NCI-H2107 (cell line): ENCODE results near the gene HSPB9.

Experiments
- DNase-seq: peaks from one replicate; lab custom pipeline; 2025; lab: John Stamatoyannopoulos, UW

Gene HSPB9

GRCh38 chr17:42122371-42123303 is at the start of gene HSPB9:
Gene HSPB9, plus strand, starts transcription at chr17:42122804. Its CDS starts 47 bp downstream, at chr17:42122851.
- DNase-seq, result no peak

GRCh38 chr17:42075789-42076188 is 46.8 kb upstream of the HSPB9 start:
- DNase-seq, result no peak

GRCh38 chr17:42076797-42077559 is 45.6 kb upstream of the HSPB9 start:
- DNase-seq, result no peak

GRCh38 chr17:42077755-42078154 is 44.8 kb upstream of the HSPB9 start:
- no peak for DNase-seq

- no peak for DNase-seq
Observed at GRCh38 chr17:42078396-42079043, 44.1 kb upstream of the HSPB9 start.

GRCh38 chr17:42079541-42079940 is 43.1 kb upstream of the HSPB9 start:
- no peak for DNase-seq

- no peak for DNase-seq
Observed at GRCh38 chr17:42081516-42082129, 41.0 kb upstream of the HSPB9 start.

GRCh38 chr17:42087042-42087701 is 35.4 kb upstream of the HSPB9 start:
- no peak for DNase-seq

- DNase-seq, result no peak
Observed at GRCh38 chr17:42087736-42088705, 34.6 kb upstream of the HSPB9 start.

GRCh38 chr17:42088736-42089135 is 33.9 kb upstream of the HSPB9 start:
- DNase-seq, result no peak

- no peak for DNase-seq
Observed at GRCh38 chr17:42090964-42091790, 31.4 kb upstream of the HSPB9 start.

GRCh38 chr17:42092939-42093338 is 29.7 kb upstream of the HSPB9 start:
- DNase-seq, result no peak

- DNase-seq, result no peak
Observed at GRCh38 chr17:42094375-42095069, 28.1 kb upstream of the HSPB9 start.

- DNase-seq, result no peak
Observed at GRCh38 chr17:42096360-42097111, 26.1 kb upstream of the HSPB9 start.

- peak; percentile 15 for DNase-seq
Observed at GRCh38 chr17:42097691-42098631, 24.6 kb upstream of the HSPB9 start, which contains the start of gene ZNF385C. Gene ZNF385C, minus strand, starts transcription at chr17:42098473. Its CDS starts 35,417 bp downstream, at chr17:42063056.

- DNase-seq, result no peak
Observed at GRCh38 chr17:42098730-42099399, 23.7 kb upstream of the HSPB9 start.
